COLO668 (cell line): ENCODE measurements around the gene KLRF2.

Experiments
- DNase-seq: peaks from one replicate; lab custom pipeline; 2025; ENCODE audit not compliant: unreplicated experiment; lab: John Stamatoyannopoulos, UW

KLRF2 gene

GRCh38 chr12:9883175-9883574 is 1.9 kb downstream of the KLRF2 start:
- no peak for DNase-seq

- DNase-seq = no peak
These were observed 7.5 kb downstream of the KLRF2 start for GRCh38 chr12:9888665-9889273.

GRCh38 chr12:9895215-9895971 is 14.1 kb downstream of the KLRF2 start:
- DNase-seq = no peak

- DNase-seq = no peak
These were observed 16.2 kb downstream of the KLRF2 start for GRCh38 chr12:9897535-9897934.

GRCh38 chr12:9899209-9899608 is 17.9 kb downstream of the KLRF2 start:
- no peak for DNase-seq

- no peak for DNase-seq
These were observed 19.6 kb downstream of the KLRF2 start for GRCh38 chr12:9900930-9901329.

GRCh38 chr12:9902539-9903228 is 21.4 kb downstream of the KLRF2 start:
- no peak for DNase-seq

- DNase-seq = no peak
These were observed 25.6 kb downstream of the KLRF2 start for GRCh38 chr12:9906873-9907272.

GRCh38 chr12:9907769-9908168 is 26.5 kb downstream of the KLRF2 start:
- no peak for DNase-seq

- no peak for DNase-seq
These were observed 27.1 kb downstream of the KLRF2 start for GRCh38 chr12:9908350-9908749.

GRCh38 chr12:9909724-9910123 is 28.4 kb downstream of the KLRF2 start:
- no peak for DNase-seq

GRCh38 chr12:9910716-9911421 is 29.6 kb downstream of the KLRF2 start:
- DNase-seq = no peak

GRCh38 chr12:9911708-9912107 is 30.4 kb downstream of the KLRF2 start:
- no peak for DNase-seq

- no peak for DNase-seq
These were observed 38.2 kb downstream of the KLRF2 start for GRCh38 chr12:9919443-9919842.

- no peak for DNase-seq
These were observed 39.2 kb downstream of the KLRF2 start for GRCh38 chr12:9920451-9920850.

GRCh38 chr12:9922429-9922828 is 41.1 kb downstream of the KLRF2 start:
- no peak for DNase-seq

- DNase-seq = no peak
These were observed 44.6 kb downstream of the KLRF2 start for GRCh38 chr12:9925705-9926393.

GRCh38 chr12:9926876-9927275 is 45.6 kb downstream of the KLRF2 start:
- no peak for DNase-seq

- DNase-seq = no peak
These were observed 47.3 kb downstream of the KLRF2 start for GRCh38 chr12:9928607-9929006.

GRCh38 chr12:9931245-9931644 is 50.0 kb downstream of the KLRF2 start:
- DNase-seq = no peak

- no peak for DNase-seq
These were observed 51.0 kb downstream of the KLRF2 start, which contains the start of gene CLEC2A for GRCh38 chr12:9932270-9932669. Gene CLEC2A, minus strand, starts transcription at chr12:9932370. Its CDS starts 41 bp downstream, at chr12:9932329.
